NCI-H1436 (cell line): Measurements from ENCODE around the gene WIF1.

ENCODE experiments used
- DNase-seq: peaks from one replicate; lab custom pipeline; 2025; lab: John Stamatoyannopoulos, UW

Gene WIF1

GRCh38 chr12:65121049-65121955, at the start of gene WIF1:
Gene WIF1 (minus strand): TSS chr12:65121305. CDS start chr12:65121191, 114 bp downstream.
- DNase-seq: no peak

DNA sequence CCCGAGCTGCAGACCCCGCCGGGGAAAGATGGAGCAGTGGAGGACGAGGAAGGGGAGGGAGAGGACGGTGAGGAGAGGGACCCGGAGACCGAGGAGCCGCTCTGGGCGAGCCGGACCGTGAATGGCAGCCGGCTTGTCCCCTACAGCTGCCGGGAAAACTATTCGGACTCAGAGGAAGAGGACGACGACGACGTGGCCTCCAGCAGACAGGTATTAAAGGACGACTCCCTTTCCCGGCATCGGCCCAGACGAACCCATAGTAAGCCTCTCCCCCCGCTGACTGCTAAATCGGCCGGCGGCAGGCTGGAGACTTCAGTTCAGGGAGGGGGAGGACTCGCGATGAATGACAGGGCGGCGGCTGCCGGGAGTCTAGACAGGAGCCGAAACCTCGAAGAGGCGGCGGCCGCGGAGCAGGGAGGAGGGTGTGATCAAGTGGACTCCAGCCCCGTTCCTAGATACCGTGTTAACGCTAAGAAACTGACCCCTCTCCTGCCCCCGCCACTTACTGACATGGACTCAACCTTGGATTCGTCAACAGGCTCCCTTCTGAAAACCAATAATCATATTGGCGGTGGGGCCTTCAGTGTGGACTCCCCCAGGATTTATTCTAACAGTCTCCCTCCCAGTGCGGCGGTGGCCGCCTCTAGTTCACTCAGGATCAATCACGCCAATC, 49.2 kb upstream of the WIF1 start:
- no peak for DNase-seq

GRCh38 chr12:65169320-65170208, 48.5 kb upstream of the WIF1 start, which contains the start of gene LEMD3:
Gene LEMD3 (plus strand): TSS chr12:65169583. CDS start chr12:65169597, 14 bp downstream.
- peak; percentile 96 for DNase-seq

DNA sequence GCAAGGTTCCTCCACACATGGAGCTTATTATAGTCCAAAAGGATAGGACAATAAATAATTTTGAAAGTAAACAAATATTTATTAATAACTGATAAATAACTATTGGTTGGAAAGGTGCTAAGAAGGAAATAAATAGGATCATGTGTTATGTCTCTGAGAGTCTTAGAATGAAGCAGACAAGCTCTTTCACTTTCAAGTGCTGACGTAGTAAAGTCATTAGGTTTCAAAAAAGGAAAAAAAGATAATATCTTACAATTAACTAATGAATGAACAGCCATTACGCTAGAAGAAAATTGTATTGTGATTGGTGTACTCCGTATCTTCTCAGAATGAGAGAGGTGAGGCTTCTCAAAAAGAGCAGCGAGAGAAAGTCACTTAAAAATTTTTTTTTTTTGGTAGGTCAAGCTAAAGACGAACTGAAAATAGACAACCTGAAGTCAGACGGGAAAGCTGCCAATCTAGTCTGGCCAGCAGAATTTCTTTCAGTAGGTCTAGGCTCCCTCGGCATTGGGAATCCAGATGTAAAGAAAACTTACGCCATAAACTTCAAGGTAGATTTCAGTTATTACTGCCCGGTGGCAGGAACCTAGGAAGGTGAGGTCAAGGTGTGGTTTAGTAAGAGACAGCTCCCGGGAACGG, 47.7 kb upstream of the WIF1 start:
- DNase-seq: no peak

GRCh38 chr12:65164774-65165173, 43.7 kb upstream of the WIF1 start:
- DNase-seq: no peak

GRCh38 chr12:65164244-65164643, 43.1 kb upstream of the WIF1 start:
- no peak for DNase-seq

GRCh38 chr12:65162609-65163008, 41.5 kb upstream of the WIF1 start:
- no peak for DNase-seq

DNA sequence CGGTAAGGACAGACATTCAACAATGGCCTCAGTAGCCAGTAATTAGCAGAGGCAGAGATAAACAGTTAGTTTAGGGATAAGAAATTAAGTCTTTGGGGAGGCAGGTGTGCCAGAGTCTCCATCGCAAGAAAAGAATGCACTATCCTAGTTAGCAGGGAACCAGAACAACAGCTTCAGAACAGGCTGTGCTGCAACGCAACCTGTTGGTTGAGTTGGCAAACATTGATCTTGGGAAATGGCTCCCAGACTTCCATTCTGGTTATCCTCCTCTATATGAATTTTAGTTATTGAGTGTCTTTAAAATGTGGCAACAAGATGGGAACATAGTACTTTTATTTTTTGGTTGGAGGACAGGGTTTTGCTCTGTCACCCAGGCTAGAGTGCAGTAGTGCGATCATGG, 36.0 kb upstream of the WIF1 start:
- DNase-seq: no peak

- no peak for DNase-seq
Measured at GRCh38 chr12:65156366-65156841, 35.3 kb upstream of the WIF1 start.

DNA sequence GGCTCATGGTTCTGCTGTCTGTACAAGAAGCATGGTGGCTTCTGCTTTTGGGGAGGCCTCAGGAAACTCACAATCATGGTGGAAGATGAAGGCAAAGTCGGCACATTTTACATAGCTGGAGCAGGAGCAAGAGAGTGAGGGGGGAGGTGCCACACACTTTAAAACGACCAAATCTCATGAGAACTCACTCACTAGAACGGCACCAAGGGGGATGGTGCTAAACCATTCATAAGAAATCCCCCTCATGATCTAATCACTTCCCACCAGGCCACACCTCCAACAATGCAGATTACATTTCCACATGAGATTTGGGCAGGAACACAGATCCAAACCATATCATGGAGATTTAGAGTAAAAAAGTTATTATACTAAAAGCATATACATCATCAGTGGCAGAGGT, 34.7 kb upstream of the WIF1 start:
- DNase-seq: no peak

GRCh38 chr12:65152596-65152995, 31.5 kb upstream of the WIF1 start:
- DNase-seq: no peak

- no peak for DNase-seq
Measured at GRCh38 chr12:65152012-65152411, 30.9 kb upstream of the WIF1 start.

GRCh38 chr12:65147312-65147905, 26.3 kb upstream of the WIF1 start:
- DNase-seq: no peak

DNA sequence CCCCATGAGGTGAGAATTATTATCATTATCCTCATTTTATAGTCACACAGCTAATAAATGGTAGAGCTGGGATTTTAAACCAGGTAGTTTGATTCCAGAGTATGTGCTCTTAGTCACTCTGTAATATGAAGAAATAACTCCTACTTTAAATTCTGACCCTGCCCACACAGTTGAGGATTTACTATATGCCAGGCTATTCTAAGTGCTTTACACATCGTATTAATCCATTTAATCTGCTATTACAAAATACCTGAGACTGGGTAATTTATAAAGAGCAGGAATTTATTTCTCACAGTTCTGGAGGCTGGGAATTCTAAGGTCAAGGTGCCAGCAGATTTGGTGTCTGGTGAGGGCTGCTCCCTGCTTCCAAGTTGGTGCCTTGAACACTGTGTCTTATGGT, 19.6 kb upstream of the WIF1 start:
- DNase-seq: no peak

DNA sequence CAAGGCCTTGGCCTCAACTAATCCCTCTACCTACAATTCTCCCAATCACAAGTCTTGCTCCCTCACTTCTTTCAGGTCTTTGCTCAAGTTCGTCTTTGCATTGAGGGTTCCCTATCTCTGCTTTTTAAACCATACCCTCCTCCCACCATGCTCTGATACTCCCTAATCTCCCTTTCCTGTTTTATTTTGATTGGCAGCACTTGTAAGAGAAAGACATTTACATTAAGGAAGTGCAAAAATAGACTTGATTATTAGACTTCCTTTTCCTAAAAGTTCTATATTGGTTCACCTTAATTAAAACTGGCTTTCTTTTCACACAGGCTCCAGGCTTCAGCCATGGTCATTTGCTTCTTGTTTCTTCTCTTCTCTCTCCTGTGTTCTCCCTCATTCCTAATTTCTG, 18.3 kb upstream of the WIF1 start:
- no peak for DNase-seq

- no peak for DNase-seq
Measured at GRCh38 chr12:65133879-65134278, 12.8 kb upstream of the WIF1 start.

DNA sequence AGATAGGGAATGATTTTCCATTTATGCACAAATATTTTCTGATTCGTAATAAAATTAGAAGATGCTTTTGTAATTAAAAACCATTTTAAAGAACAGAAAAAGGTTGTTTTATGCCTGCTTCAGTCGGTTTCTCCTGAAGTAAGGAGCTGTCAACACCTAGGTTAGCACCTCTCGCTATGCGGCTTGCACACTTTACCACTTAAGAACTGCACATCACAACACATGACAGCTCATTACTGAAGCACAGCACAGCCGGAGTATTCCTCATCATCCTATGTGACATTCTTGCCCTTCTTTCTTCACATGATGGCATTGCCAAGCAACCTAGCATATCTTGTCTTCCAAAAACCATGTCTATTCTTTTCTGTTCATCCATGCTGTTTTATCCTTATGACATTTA, 5.4 kb upstream of the WIF1 start:
- no peak for DNase-seq

GRCh38 chr12:65125975-65126374, 4.9 kb upstream of the WIF1 start:
- DNase-seq: no peak

GRCh38 chr12:65125247-65125646, 4.1 kb upstream of the WIF1 start:
- DNase-seq: no peak

GRCh38 chr12:65123435-65124063, 2.4 kb upstream of the WIF1 start:
- DNase-seq: peak; percentile 20

GRCh38 chr12:65122703-65123102, 1.6 kb upstream of the WIF1 start:
- DNase-seq: no peak
